HG03460 (cell line): Measurements from ENCODE around the gene SLC25A23.

Source experiments
- ATAC-seq: cut with Tn5 transposase; IDR thresholded peaks from one replicate; pipeline ENCODE4 v1.9.1; 2021; ENCODE audit not compliant: unreplicated experiment

SLC25A23 gene

DNA sequence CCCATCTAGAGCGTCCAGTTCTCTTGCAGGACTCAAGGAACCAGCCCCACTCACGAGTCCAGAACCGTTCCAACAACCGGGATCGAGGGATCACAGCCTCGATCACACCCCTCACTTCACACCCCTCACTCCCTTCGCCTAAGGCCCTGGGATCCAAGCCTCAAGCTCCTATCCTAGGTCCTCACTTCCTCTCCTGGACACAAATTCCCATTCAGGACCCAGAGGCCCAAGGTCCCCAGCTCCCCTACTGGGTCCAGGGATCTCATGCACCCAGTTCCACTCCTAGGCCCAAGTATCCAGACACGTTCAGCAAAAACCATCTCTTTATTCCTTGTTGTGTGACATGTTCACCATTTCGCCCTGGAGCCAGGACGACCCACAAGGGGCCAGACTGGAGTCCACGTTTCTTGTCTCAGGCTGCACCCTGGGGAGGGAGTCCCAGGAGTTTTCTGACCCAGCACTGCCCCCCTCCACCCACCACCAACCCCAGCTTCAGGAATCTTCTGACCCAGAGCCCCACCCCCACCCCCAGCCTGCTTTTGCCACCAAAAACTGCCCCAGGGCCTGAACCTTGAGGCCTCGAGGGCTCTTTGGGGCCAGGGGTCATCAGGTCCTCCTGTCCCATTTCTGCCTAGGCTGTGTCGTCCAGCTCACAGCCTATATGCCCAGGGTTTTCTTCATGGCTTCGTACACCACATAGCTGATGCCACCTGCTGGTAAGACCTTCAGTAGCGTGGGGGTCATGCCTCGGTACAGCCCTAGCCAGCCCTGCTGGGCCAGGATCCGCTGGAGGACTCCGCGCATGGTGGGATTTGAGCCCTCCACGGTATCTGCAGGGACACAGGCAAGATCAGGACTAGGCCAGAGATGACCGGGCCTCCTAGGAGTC is 33.6 kb downstream of the SLC25A23 start:
- ATAC-seq, result no peak

DNA sequence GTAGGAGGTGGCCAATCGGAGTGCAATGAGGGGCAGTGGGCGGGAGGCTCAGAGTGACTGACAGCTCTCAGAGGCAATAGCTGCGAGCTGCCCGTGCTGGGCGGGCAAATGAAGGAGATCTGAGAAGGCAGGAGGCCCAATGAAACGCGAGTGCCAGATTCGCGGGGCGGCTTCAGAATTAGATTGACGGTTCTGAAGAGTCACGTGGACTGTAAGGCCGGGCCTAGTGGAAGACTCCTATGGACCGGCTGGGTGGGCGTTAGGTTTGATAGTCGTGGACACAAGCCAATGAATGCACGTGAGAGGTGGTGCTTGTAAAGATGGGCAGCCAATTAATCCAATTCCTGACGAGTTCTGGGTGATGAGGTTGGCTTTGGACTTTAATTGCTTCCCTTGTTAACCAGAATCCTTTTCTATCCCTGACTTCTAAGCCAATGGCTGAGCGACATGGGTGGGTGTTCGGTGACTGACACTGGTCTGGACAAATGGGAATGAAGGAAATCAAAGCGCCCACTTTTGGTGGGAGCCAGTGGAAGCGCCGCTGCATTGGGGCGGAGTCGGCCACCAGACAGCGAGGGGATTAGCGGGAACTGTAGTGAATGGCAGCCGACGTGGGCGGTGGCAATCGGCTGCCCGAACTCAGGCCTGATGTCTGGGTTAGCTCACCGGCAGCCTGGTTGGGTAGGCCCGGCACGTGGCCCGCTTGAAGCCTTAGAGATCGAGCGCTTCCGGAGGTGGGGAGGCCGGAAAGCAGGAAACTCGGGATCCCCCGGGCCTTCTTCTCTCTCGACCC is 34.5 kb downstream of the SLC25A23 start:
- peak; percentile 86 for ATAC-seq

DNA sequence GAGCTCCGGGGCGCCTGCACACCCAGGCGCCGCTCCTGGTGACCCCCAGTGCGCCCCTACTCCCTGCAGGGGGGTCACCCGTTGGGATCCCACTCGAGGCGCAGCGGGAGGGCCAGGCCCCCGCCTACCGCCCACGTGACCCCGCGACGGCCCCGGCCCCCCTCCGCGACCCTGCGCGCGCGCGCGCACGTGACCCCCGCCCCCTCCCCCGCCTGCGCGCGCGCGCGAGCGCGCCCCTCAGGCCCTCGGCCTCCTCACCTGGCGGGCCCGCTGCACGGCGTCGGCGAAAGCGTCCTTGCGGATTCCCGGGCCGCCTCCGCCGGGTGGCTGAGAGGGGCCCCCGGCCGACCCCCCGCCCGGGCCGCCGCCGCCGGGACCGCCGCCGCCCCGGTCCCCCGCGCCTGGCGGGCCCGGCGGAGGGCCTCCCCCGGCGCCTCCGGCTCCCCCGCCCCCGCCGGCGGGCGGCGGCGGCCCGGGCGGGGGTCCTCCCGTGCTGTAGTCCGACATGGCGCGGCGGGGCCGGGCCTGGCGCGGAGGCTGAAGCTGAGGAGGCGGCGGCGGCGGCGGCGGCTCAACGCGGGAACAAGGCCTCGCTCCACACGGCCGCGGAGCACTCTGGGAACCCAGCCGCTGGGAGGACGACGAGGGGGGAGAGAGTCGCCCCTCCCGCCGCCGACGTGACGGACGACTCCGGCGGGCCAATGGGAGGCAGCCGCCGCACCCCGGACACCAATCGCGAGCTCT is 35.2 kb downstream of the SLC25A23 start, which contains the start of gene KHSRP:
Gene KHSRP (minus strand): TSS at position 617 of the 744 bp plus-strand sequence. CDS start 110 bp downstream, at position 507.
- ATAC-seq, result no peak

DNA sequence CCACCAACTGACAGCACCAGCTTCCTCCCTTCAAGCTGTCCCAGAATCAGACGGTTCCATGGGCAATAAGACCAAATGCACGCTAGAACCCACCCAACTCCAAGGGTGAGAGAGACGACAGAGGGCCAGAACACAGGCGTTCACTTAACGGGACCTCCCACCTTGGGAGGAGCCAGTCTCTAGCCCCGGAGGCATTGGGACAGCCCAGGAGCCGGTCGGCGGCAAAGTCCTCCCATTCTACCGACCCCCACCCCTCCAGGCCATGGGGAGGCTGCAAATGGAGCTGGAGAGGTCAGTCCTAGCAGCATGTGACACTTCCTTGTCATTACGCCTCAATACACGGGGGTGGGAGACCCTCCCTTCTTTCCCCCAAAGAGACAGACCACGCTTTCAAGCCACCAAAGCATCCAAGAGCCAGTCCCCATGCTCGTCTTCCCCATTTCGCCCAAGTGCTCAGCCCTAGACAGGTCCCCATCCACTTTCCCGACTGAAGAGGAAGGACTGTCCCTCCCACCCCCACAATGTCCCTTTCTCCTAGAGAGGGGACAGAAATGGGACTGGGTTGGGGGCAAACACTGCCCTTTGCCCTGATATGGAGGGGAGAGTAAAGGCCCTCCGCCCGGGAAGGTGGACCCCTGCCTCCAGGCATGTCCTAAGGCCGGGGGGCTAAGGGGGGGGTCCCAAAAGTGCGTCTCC is 35.9 kb downstream of the SLC25A23 start:
- no peak for ATAC-seq

DNA sequence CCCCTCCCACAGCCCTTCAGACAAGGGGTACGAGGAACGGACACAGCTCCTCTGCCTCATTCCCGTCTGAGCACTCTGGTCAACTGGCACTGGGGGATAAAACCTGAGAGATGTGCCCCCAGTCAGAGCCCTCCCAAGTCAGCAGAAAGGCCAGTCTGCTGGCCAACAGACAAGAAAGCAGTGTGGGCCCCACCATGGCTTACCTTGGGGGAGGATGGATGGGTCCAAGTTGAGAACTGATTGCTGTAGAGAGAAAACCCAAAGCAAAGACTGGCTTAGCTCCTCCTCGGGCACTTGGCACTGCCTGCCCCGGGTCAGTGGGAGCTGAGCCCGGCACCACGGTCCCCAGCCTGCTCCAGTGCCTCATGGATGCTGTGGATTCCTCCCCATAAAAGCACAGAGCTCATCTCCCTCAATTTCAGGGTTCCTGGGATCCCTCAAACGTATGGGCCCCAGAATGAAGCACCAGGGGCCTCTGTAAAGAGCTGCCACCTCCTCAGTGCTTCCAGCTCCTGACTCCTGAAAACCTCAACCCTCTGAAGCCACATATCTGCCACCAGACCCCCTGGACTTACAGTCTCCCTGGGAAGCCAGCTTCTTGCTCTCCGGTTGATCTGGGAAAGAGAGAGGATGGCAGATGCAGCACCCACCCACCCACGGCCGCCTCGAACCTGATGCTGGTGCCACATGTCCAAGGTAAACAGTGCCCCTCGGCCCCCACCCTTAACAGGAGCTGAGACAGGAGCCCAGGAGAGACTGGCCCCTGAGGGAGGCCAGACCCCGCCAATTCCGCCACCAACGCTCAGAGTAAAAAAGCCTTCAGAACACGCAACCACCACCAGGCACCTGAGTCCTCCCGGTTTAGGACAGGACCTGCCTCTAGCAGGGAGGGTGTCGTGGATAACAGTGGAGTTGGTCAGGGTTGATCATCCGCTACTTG is 38.2 kb downstream of the SLC25A23 start:
- ATAC-seq, result no peak

DNA sequence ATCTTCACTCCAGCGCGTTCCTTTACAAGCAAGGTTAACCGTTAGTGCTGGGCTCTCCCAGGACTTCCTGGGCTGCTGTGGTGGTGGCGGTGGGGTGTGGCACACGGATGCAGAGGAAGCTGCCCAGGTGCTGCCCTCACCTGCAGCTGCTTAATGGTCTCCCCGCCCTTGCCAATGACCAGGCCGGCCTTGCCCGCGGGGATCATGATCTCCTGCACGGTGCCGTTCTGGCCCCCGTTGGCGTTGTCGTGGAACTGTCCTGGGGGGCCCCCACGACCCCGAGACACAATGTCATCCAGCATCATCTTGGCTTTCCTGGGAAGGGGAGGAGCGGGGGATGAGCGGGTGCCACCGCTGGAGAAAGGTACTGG is 41.0 kb downstream of the SLC25A23 start:
- no peak for ATAC-seq

DNA sequence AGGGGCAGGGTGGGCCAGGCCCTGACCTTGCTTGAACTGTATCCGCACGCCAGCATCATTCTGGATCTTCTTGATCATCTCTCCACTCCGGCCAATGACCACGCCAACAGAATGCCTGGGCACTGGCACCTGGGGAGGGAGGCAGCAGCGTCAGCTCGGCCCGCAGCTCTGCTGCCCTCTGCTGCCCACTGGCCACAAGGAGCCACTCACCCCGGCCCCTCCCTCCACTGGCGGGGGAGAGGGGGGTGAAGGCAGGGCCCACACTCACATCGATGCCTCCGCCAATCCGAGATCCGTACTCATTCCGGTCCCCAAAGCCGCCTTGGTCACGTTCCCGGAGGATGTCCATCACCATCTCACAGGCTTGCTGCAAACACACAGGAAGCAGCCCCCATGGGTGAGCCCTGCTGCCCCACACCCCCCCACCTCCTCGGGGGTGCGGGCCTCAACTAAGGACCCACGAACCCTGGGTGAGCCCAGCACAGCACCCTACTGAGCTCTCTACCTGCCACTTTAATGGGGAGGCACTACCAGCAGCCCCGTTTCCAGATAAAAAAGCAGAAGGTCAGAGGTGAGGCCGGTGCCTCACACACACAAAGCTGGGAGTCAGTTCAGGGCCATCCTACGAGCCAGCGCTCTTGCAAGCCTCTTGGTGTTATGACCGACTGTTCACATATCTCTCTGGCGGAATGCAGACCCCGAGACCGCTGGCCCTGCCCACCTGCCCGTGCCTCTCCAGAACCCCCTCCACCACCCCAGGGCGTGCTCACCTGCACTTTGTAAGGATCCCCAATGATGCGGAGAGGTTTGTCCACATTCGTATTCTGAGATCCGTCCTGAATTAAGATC is 41.7 kb downstream of the SLC25A23 start:
- no peak for ATAC-seq

DNA sequence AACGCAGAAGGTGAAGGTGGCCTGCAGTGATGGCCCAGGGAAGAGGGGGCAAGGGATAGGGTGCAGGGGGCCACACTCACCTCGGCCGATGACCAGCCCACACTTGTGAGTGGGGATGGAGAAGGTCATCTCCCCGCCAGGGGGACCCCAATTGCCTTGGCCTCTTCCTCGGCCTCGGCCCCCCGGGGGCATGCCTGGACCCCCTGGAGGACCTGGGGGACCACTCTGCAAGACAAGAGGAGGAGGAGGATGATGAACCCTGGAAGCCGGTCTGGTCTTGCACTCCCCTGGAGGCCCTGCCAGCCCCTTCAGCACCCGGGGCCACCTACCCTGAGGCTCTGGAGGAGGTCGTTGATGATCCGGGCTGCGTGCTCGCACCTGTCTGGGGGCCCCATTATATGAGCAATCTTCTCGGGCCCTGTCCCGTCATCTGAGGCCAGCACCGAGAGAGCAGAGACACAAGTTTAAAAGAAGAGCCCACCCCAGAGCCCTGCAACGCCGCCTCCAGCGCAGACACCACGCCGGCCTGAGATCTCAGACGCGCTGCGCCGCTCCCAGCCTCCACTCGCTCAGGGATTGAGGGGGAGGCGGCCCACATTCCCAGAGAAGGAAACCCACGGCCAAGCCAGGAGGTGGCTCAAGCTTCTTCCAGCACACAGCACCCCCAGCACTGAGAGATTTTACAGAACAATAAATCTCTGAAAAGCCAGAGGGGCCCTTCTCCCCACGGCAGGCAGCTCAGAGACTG is 42.8 kb downstream of the SLC25A23 start:
- no peak for ATAC-seq

DNA sequence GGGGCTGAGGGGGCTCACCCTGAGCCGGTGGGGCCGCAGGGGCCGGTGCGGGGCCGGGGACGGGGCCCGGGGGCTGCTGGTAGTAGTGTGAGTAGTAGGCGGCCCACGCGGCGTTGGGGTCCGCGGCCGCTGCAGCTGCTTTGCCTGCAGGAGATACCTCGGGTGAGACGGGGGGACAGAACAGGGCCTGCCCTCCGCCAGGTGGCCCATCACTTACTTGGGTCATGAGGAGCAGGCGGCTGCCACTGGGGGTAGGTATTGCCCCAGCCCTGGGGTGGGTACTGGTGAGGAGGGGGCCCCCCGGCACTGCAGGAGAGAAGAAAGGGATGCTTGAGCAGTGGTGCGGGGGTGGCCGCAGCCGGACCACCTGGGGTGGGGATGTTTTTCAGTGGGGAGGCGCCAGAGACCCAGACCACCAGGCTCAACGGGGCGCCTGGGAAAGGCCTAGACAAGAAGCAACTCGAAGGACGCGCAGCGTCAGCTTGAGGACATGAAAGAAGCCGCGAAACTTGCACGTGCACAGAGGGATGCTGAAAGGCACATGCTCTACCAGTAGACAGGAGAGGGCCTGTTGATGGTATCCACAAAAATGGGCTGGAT is 43.9 kb downstream of the SLC25A23 start:
- ATAC-seq, result no peak

DNA sequence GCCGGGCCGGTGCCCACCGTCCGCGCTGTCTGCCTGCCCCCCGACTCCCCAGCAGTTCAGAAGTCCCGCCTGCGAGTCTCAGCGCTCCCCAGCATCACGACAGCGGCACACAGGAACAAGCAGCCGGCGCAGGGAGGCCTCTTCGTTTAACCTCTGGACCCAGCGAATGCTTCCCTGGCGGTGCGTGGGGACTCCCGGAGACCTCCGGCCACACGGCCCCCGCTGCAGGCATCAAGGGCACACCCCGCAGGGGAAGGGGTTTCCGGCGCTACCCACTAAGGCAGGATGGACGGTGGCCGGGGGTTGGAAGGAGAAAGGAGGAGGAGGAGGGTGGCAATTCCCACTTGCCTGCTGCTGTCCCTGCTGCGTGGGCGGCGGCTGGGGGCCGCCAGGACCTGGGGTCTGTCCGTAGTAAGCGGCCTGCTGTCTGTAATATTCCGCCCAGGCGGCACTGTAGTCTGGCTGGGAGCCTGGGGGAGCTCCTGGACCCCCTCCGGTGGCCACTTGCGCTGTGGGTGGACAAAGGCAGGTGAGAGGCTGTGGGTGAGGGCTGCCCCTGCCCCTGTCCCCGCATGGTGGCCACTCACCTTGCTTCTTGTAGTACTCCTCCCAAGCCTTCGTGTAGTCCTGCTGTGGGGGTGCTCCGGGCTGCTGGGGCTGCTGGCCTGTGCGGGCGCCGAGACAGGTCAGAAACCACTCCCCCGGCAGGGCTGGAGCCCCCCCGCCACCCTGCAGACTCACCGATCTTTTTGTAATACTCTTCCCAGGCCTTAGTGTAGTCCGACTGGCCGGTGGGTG is 44.6 kb downstream of the SLC25A23 start:
- ATAC-seq, result no peak

DNA sequence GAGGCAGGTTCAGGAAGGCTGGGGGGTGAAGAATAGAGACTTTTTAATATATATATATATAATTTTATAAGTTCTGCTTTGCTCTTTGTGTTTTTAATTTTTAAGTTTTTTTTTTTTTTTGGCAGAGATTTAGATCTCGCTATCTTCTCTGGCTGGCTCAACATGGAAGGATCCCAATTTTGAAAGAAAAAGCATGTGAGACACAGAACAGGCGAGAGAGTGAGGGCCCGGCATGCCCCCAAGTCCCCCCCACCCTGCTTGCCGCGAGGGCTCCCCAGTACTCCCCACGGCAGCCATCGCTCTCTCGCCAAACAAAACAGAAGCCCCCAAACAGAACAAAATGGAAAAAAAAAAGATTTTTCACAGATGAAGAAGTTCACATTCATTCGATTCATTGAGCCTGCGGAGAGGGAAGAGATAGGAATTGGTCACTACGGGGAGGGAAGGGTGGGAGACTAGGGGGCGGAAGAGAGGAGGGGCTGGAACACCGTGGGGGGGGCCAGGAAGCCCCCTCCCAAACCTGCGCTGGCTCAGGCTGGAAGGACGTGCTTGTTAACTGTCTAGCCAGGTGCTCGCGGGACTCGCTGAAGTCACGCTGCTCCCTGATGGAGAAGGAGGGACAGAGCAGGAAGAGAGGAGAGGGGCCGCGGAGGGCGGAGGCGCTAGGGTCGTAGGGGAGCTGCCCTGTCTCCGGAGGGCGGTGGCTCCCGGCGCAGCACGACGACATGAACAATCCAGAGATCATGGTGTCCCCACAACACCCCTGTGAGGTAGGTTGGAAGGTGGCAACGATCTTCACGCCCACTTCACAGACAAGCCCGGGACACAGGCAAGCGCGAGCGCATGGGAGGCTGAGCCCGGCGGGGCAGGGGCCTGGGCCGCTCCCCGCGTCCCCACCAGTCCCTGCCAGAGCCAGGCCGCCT is 45.6 kb downstream of the SLC25A23 start:
- ATAC-seq, result no peak

DNA sequence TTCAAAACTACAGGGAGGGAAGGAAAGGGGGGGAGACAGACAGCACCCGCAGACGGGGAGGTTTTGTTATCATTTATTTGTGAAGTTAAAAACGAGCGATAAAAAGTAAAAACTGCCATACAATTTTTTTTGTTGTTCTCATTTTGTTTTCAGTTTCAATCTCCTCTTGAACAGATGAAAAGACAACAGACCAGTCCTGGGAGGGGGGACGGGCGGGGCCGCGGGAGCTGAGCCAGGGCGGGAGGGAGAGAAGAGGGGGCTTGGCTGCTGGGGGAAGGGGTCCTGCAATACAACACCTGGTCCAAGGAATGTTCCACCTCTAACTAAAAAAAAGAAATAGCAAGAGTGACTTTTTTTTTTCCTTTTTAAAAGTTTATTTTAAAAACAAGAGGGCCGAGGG is 46.3 kb downstream of the SLC25A23 start:
- no peak for ATAC-seq

DNA sequence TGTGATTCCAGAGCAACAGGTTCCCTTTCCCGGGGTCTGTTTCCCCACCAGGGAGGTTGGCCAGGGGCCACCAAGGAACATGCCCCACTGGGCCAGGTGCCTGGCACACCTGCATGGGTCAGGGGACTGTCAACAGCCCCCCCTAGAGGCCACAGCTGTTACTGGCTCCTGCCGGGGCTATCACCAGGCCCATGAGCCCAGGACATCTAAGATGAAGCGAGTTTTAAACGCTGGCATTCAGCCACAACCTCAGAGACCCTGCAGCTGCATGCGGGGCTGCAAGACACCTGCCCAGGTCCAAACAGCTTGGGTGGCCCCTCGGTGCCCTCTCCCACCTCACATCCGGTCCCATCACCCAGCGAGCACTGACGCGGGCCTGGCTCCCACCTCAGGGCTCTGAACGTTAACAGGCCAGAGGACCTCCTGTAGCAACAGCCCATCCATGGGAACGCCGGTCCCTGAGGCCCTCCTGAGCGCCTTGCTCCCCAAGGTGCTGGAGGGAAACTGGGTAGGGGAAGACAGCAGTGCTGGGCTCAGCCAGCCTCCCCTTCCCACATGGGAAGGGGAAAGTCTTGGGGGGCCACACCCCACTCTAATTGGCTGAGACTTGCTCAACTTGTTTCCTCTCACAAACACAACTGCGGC is 47.0 kb downstream of the SLC25A23 start:
- no peak for ATAC-seq

DNA sequence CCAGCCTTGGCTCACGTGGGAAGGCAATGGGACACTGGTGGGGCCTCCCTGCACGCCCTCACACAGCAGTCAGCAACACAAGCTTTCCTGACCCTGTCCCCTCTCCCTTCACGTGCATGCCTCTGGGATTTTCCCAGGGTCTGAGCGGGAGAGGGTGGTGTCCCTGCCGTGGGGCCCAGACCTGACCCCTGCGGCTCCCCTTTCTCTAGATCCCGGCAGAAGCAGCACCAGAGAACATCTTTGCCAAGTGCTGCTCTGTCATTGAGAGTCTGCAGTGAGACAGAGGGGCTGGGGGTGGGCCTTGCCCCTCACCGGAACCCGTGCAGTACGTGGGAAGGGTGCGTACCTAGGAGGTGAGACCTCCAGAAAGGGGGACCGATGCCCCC is 47.5 kb downstream of the SLC25A23 start:
- ATAC-seq, result no peak

DNA sequence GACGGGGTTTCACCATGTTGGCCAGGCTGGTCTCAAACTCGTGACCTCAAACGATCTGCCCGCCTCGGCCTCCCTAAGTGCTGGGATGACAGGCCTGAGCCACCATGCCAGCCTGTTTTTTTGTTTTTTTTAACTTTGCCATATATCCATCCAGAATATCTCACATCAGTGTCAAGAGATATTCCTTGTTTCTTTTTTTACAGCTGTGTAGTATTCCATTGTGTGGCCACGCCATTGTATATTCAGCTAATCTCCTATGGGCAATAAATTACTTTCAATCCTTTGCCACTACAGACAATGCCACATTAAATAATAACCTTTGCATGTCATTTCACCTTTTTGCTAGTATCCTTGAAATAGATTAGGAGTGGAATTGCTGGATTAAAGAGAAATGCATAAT is 50.2 kb downstream of the SLC25A23 start:
- no peak for ATAC-seq
